Endothelial cell of umbilical vein (primary cell): ENCODE results near the gene TRIM22. TPM values are rescaled to one million over a fixed set of nuclear protein-coding genes. Genes with fewer than 3 reads are reported as not detected.

ENCODE experiments used
- BruUV-seq: library from RNA; stranded (reverse); fragments of 400-500 nt; replicated peaks from 2 replicates; lab custom pipeline; 2021; lab: Mats Ljungman, UMichigan
- CTCF ChIA-PET: fragments of 300-600, 350-600 bp; sonication (Branson Sonifier 250); formaldehyde crosslinking; loops from one replicate; lab custom pipeline; 2021; ENCODE audit warnings: antibody characterized with exemption, inconsistent platforms; lab: Charles Lee
- POLR2A ChIA-PET: fragments of 300-600, 350-600 bp; sonication (Branson Sonifier 250); formaldehyde crosslinking; loops from one replicate; lab custom pipeline; 2021; ENCODE audit warnings: antibody characterized with exemption, inconsistent platforms; lab: Charles Lee
- DNase-seq: peaks from one replicate; pipeline ENCODE4 v3.0.0-alpha.2; 2011; ENCODE audit warnings: low read depth, low spot score
- FAIRE-seq: peaks from 2 replicates; lab custom pipeline; 2011; peaks lifted over from hg19 to GRCh38; lab: Jason Lieb, UNC
- H2AFZ ChIP-seq: 2 replicates; pipeline ENCODE4 v1.6.0; 2012; ENCODE audit warnings: low read depth, low read length, control low read depth, inconsistent platforms
- H3K27ac ChIP-seq: 2 replicates; pipeline ENCODE4 v1.5.1; 2011; ENCODE audit warnings: low read depth, mild to moderate bottlenecking, control low read depth, low read length, moderate library complexity; ENCODE audit not compliant: insufficient read depth
- H3K27me3 ChIP-seq, 2 experiments: 2 replicates each; pipeline versions ENCODE4 v1.6.0 to v1.6.1; 2011; ENCODE audit warnings: low read length in 2 of 2, mixed read lengths in 1 of 2; ENCODE audit not compliant: control insufficient read depth in 2 of 2, insufficient read depth in 2 of 2
- H3K36me3 ChIP-seq, 2 experiments: 2 replicates in 1 of 2; 3 replicates in 1 of 2; pipeline ENCODE4 v1.5.1; 2011; ENCODE audit warnings: low read length in 2 of 2, mild to moderate bottlenecking in 1 of 2, moderate library complexity in 1 of 2; ENCODE audit not compliant: control insufficient read depth in 2 of 2, insufficient read depth in 2 of 2; ENCODE audit errors: extremely low read depth in 1 of 2
- H3K4me1 ChIP-seq: 3 replicates; pipeline ENCODE4 v1.5.1; 2011; ENCODE audit warnings: mild to moderate bottlenecking, low read length; ENCODE audit not compliant: control insufficient read depth, insufficient read depth; ENCODE audit errors: extremely low read depth
- H3K4me2 ChIP-seq: 2 replicates; pipeline ENCODE4 v1.6.1; 2011; ENCODE audit warnings: low read length, control low read depth, mixed read lengths; ENCODE audit not compliant: insufficient read depth
- H3K4me3 ChIP-seq, 3 experiments: fragments of 200-600 bp in 1 of 3; sonication (generic), shearing (Covaris generic) in 1 of 3; replicated peaks in 1 of 3; 2 replicates each; pipeline ENCODE4 v1.5.1; 2011 to 2016; ENCODE audit warnings: control low read depth in 3 of 3, low read length in 3 of 3, mild to moderate bottlenecking in 2 of 3, inconsistent platforms in 1 of 3, low read depth in 1 of 3, moderate library complexity in 1 of 3; ENCODE audit not compliant: insufficient read depth in 1 of 3
- H3K79me2 ChIP-seq: 2 replicates; pipeline ENCODE4 v1.6.0; 2012; ENCODE audit warnings: low read length, inconsistent platforms; ENCODE audit not compliant: control insufficient read depth, insufficient read depth
- H3K9ac ChIP-seq: replicated peaks from 2 replicates; pipeline ENCODE3; 2011; ENCODE audit warnings: low read length, control low read depth; ENCODE audit not compliant: insufficient read depth; ENCODE audit errors: extremely low read depth
- H3K9me1 ChIP-seq: replicated peaks from 3 replicates; pipeline ENCODE4 v1.6.0; 2011; ENCODE audit warnings: mild to moderate bottlenecking, low read length; ENCODE audit not compliant: control insufficient read depth, insufficient read depth; ENCODE audit errors: extremely low read depth
- H3K9me3 ChIP-seq: replicated peaks from 2 replicates; pipeline ENCODE4 v1.5.1; 2012; ENCODE audit warnings: low read length, inconsistent platforms; ENCODE audit not compliant: control insufficient read depth, insufficient read depth
- H4K20me1 ChIP-seq: replicated peaks from 2 replicates; pipeline ENCODE3; 2011; ENCODE audit warnings: mild to moderate bottlenecking, low read length; ENCODE audit not compliant: control insufficient read depth, insufficient read depth; ENCODE audit errors: extremely low read depth
- CTCF ChIP-seq, 2 donors: IDR thresholded peaks; 1 replicate in 1 of 2; 2 replicates in 1 of 2; pipeline ENCODE4 v1.5.1; 2011; ENCODE audit warnings: low read length in 2 of 2, mild to moderate bottlenecking in 2 of 2, moderate library complexity in 2 of 2, control low read depth in 1 of 2, inconsistent platforms in 1 of 2, low read depth in 1 of 2; ENCODE audit not compliant: insufficient read depth in 1 of 2; ENCODE audit errors: extremely low read depth in 1 of 2
- EZH2 ChIP-seq: IDR thresholded peaks from 2 replicates; pipeline ENCODE4 v1.6.1; 2012; ENCODE audit warnings: borderline replicate concordance, low read depth, mild to moderate bottlenecking, moderate library complexity, low read length, inconsistent platforms; ENCODE audit not compliant: severe bottlenecking
- FOS ChIP-seq: IDR thresholded peaks from 2 replicates; pipeline ENCODE4 v1.6.1; 2011; ENCODE audit warnings: mild to moderate bottlenecking, low read length, moderate library complexity, borderline replicate concordance; ENCODE audit not compliant: insufficient read depth
- GATA2 ChIP-seq: IDR thresholded peaks from 2 replicates; pipeline ENCODE4 v1.7.0; 2011; ENCODE audit warnings: low read depth, mild to moderate bottlenecking, moderate library complexity, mixed read lengths, low read length; ENCODE audit not compliant: insufficient read length, insufficient read depth
- JUN ChIP-seq: IDR thresholded peaks from 2 replicates; pipeline ENCODE4 v1.6.1; 2011; ENCODE audit warnings: borderline replicate concordance, low read depth; ENCODE audit not compliant: insufficient read length, insufficient read depth
- MAX ChIP-seq: IDR thresholded peaks from 2 replicates; pipeline ENCODE4 v1.6.1; 2011; ENCODE audit not compliant: insufficient read depth, insufficient read length
- MYC ChIP-seq: IDR thresholded peaks from one replicate; pipeline ENCODE4 v1.6.1; 2011; ENCODE audit warnings: mild to moderate bottlenecking, low read depth, low read length
- POLR2A ChIP-seq: IDR thresholded peaks from 2 replicates; pipeline ENCODE4 v1.6.1; 2012; ENCODE audit warnings: low read depth, mild to moderate bottlenecking, control low read depth, low read length
- POLR2AphosphoS5 ChIP-seq: IDR thresholded peaks from 2 replicates; pipeline ENCODE4 v1.6.1; 2012; ENCODE audit warnings: low read depth, mild to moderate bottlenecking, control low read depth, low read length, moderate library complexity; ENCODE audit not compliant: insufficient read depth
- dilution Hi-C: fragments of 300-500 bp; cut with MboI; formaldehyde crosslinking; loops from one replicate; pipeline ENCODE4 v1.15.0; 2019; ENCODE audit warnings: low sequenced_read_pairs; ENCODE audit not compliant: extremely low pct_ligation_motif_present
- intact Hi-C: fragments of 100-400 bp; cut with micrococcal nuclease; formaldehyde crosslinking; loops from one replicate; pipeline ENCODE4 v1.10.0; 2022
- polyA plus RNA-seq, 4 experiments: library from polyadenylated mRNA; depleted of rRNA in 3 of 4; stranded (reverse) in 3 of 4; unstranded in 1 of 4; fragments of >200 nt; gene quantifications; 2 replicates each; pipeline versions ENCODE4 v1.2.1 to v1.2.3, GENCODE V29; 2011 to 2012; ENCODE audit warnings: missing spikeins in 1 of 4
- total RNA-seq: library from RNA; stranded (reverse); gene quantifications from 2 replicates; pipeline ENCODE4 v1.2.3, GENCODE V29; 2021

Gene TRIM22
- total and polyA plus RNA-seq, 2 donors (not counting 3 experiments of a cell fraction or from before 2014, with no cell fraction given) = 73.5 to 110 TPM

- Histone ChIP-seq H3K36me3 (peaks cover 18 to 21% of the 10 kb centered on the region in 2 experiments), H3K4me3 (no peak overlapping the region), H3K4me2 (no peak overlapping the region), H2AFZ (no peak overlapping the region), H3K79me2 (no peaks in the 10 kb centered on the region), H3K4me1 (no peaks in the 10 kb centered on the region), H3K27me3 (no peaks in the 10 kb centered on the region), H3K9ac (no peak overlapping the region), H3K27ac (no peak overlapping the region), H4K20me1 (no peaks in the 10 kb centered on the region), H3K9me3 (no peaks in the 10 kb centered on the region), H3K9me1 (no peaks in the 10 kb centered on the region)
- dilution Hi-C loops (no loop called here), intact Hi-C loops (no loop called here)
- ChIA-PET POLR2A (no interaction called here), CTCF (interaction anchor here (1.4 kb wide), 1 partner anchor 21 kb away, joined by 4 read pairs; the partner anchor contains the start of gene TRIM5)
- DNase-seq (no peak), FAIRE-seq (no peak)
- BruUV-seq = no TSS peak
- TF ChIP-seq JUN = no peak
- no peak for TF ChIP-seq EZH2
- TF ChIP-seq FOS = no peak
- no peak for TF ChIP-seq MYC
- TF ChIP-seq POLR2A = no peak
- TF ChIP-seq MAX = no peak
- no peak for TF ChIP-seq POLR2AphosphoS5
- TF ChIP-seq CTCF (IDR thresholded peaks at IDR 0.05; ENCODE audit: extremely low read depth in 1 of 2, insufficient read depth in 1 of 2, low read depth in 1 of 2, low read length in 2 of 2) = no peak
- TF ChIP-seq GATA2 = no peak
Measured at GRCh38 chr11:5663511-5663910, 26.1 kb upstream of the TRIM22 start.
